Renal pelvis (tissue), 4 donors: ENCODE data around the gene RPH3AL. TPM values are rescaled to one million over a fixed set of nuclear protein-coding genes. Genes with fewer than 3 reads are reported as not detected.

Experiments
- DNase-seq: peaks from one replicate; pipeline ENCODE4 v3.0.0-alpha.2; 2013
- polyA plus RNA-seq, 3 donors: library from polyadenylated mRNA; unstranded; fragments of 120-200 nt; gene quantifications; one replicate each; pipeline ENCODE4 v1.2.1, GENCODE V29; 2013; ENCODE audit not compliant: insufficient read length in 3 of 3

Gene RPH3AL
- polyA plus RNA-seq, 3 donors: 15.7 to 29.5 (median 23.1) TPM

DNA sequence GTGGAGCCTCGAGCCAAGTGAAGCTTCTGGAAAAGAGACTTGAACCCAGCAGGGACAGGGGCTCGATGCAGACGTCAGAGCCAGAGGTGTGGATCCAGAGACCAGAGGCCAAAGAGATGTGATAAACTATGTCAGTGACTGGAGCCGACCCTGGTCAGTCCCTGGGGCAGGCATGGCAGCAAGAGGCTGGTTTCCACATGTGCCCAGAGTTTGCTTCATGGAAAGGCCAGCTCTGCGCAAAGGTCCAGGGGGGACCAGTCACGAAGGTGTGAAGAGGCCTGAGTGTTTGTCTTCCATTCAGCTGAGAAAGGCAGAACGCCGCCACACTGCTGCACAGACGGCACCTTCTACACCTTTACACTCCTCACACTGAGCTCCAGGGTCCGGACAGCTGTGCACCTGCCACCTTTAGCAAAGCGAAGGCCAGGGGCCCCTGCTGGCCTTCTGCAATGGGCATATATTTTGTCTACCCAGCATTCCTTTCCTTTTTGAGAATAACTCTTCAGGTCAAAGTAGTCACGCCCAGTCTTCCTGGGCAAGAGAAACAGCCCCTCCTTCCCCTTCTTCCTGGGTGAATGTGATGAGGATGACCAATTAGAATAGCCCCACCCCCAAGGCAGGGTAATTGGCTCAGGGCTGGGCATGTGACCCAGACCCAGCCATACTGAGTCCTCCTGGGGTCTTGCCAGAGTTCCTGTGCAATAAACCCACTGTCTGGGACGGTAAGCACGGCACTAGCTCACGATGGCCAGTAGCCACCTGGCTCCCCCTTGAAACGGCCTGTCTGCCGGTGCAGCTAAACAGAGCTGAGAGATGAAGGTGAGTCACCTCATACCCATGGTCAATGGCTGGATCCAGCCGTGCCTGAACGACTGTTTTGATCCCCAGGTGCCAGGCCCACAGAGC lies 2.3 kb upstream of the RPH3AL start:
- DNase-seq: no peak

DNA sequence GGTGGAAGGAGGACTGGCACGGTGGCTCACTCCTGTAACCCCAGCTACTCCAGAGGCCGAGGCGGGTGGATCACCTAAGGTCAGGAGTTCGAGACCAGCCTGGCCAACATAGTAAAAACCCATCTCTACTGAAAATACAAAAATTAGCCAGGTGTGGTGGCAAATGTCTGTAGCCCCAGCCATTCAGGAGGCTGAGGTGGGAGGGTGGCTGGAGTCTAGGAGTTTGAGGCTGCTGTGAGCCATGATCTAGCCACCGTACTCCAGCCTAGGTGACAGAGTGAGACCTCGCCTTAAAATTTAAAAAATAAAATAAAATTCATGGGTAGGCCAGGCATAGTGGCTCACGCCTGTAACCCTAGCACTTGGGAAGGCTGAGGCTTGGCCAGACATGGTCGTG lies 1.2 kb upstream of the RPH3AL start:
- DNase-seq: no peak

DNA sequence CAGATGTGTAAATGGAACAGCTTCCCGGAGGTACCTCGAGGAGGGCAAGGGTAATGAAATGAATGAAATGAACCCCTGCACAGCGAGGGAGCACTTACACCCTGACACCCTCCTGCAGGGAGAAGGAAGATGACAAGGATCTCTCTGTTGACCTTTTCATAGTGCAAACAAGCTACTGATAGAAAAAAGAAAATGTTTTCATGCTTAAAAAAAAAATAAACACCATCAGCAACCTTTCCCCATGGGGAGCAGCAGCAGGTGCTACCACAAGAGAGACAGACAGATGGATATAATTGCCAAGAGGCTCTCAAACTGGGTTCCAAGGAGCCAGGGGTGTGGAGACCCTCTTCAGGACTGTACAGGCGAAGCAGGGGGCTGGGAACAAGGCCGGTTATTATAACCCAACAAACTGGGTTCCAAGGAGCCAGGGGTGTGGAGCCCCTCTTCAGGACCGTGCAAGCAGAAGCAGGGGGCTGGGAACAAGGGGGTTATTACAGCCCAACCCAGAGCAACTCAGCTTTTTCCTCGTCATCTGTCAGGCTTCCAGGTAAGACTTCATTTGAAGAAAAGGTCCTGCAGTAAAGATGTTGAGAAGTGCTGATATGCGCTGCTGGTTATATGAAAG lies 718 bp upstream of the RPH3AL start:
- no peak for DNase-seq

DNA sequence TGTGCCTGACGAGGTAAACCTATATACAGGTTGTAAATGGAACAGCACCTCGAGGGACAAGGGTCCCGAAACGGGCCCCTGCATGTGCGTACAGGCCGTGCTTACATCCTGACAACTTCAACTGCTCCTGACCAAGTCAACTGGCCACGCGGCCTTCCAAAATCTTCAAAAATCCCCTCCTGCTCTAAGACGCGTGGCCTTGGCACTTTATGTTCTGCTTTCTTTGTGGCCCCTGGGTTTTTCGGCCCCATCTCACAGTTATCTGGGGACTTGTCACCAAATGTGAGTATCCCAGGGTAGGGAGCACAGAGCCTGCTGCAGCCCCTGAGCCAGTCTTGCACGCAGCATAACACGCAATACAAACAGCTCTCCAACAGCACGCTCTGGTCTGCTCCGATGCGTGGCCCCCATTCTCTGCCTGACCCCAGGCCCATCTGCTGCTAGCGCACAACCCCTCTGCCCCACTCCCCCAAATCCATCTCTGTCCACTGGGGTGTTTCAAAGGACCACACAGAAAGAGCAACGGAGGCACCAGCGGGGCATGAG lies 659 bp downstream of the RPH3AL start:
- DNase-seq: no peak

DNA sequence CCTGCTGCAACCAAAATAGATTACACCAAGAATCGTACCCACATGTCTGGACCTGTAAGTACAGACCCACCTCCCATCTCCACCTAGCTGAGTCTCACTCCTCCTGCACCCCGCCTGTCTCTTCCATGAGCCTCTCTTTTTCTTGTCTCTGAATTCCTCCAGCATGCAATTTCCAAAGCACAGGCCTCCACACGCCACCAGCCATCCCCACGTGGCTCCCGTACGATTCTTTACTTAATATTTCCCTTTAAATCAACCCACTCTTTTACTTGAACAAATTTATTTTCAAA lies 1.2 kb downstream of the RPH3AL start:
- no peak for DNase-seq

DNA sequence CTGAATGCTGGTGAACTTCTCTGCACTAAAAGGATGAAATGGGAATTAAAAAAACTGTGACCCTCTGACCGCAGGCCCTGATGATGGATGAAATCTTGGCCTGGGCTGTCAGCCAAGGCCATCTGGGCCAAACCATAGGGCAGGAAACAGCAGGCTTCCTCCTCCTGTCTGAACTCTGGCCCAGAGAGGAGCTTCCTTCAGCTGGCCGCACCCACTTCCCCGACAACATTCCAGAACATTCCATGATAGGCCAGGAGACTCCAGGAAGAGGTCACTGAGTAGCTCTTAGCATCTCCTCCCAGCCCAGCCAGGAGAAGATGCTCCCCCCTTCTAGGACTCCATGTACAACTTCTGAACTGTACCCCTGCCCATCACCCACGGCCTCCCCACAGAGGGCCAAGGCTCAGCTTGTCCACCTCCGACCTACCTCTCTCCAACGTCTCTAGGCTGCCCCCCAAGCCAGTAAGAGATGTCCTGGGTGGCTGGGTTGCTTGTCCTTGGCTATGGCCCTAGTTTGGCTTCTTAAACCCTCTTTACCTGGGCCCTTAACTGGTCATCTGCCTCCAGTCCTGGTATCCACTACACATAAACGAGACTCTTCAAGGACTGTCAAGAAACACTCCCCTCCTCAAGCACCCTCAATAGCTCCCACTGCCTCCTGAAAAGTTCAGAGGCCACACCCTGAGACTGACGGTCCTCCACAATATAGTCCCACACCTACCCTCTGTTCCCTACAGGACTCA lies 1.7 kb downstream of the RPH3AL start:
- DNase-seq: no peak

DNA sequence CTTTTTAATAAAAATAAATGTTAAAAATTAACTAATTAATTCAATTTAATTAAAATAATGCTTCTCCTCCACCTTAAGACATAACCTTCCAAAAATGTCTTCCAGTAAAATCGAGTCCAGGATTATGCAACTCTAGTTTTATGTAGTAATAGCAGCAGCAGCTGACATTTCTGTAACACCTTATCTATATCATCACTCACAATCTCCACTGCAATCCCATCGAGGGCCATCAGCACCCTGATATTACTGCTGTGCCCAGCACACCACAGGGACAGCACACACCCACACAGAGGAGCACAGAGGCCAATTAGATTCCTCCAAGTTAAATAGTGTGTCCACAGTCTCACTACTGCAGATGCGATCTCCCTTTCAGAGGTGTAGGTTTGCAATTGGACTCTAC lies 2.9 kb downstream of the RPH3AL start:
- DNase-seq: no peak

DNA sequence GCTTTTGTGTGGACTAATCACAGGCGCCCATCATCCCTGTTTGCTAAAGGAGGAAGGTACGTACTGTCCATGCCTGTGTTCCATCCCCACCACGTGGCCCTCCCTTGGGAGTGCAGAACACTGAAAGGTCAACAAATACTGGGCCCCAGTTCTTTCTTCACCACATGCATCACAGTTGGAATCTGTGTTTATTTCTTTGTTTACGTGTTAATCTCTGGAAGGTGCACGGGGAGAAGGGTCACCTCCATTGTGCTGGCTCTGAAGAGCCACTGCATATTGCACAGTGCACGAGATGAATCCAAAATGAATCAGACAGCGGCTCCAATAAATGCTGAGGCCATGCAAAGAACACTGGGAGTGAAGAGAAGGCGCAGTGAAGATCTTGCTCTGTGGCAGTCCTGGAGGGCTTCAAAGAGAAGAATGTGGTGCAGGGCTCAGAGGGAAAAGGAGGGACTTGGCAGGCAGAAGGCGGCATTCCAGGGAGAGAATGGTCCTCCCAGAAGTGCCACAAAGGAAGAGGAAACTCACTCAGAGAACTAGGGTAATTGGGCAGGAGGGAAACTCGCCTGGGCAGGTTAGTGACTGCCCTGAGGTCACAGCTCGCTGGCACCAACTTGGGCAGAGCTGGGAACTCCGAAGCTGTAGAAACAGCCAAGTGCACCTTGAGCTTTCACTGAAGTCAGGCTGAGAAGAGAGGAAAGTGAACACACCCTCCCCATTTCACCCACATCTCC lies 3.7 kb downstream of the RPH3AL start:
- DNase-seq: no peak

DNA sequence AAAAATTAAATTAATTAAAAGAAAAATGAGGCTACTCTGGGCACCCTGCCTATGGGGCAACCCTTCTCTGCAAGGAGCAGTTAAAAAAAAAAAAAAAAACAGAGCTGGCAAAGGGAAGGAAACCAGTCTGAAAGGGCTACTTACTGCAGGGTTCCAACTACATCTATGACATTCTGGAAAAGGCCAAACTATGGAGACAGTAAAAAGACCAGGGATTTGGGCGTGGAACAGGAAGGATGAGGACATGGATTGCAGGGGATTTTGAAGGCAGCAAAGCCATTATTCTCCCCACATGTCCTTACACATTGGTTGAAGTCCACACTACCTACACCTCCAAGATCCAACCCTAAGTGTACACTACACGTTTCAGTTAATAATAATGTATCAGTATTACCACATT lies 4.6 kb downstream of the RPH3AL start:
- no peak for DNase-seq

DNA sequence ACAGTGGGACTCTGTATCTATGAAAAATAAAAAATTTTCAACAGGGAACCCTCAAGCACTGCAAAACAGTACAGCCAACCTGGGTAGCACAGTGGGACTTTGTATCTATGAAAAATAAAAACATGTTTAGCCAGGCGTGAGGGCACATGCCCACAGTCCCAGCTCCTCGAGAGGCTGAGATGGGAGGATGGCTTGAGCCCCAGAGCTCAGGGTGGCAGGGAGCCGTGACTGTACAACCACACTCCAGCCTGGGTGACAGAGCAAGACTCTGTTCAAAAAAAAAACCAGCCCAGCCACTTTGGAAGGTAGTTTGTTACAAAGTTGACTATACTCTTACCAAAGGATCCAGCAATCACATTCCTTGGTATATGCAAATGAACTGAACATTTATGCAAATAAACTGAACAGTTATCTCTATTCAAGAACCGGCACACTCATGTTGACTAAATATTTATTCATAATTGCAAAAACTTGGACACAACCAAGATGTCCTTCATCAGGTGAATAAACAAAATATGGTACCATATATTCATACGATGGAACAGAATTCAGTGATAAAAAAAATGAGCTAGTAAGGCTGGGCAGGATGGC lies 5.2 kb downstream of the RPH3AL start:
- DNase-seq: no peak

DNA sequence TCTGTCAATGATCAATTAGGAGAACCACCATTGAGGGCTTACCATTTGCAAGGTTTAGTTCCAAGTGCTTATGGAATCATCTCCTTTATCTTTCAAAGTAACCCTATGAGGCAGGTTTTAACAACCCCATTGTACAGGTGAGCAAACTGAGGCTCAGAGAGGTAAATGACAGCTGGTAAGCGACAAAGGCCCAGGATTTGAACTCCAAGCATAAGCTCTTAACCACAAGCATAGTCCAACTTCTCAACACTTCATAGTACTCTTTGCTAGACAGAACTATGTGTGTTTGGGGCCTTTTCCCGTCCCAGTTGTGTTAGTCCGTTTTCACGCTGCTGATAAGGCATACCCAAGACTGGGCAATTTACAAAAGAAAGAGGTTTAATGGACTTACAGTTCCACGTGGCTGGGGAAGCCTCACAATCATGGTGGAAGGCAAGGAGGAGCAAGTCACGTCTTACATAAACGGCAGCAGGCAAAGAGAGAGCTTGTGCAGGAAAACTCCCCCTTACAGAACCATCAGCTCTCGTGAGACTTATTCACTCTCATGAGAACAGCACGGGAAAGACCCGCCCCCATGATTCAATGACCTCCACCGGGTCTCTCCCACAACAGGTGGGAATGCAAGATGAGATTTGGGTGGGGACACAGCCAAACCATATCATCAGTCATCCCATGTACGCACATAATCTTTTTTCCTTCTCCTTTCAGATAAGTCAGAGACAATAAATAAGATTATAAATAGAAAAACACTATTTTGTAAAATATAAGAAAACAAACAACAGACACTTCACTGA lies 6.4 kb downstream of the RPH3AL start:
- DNase-seq: no peak

DNA sequence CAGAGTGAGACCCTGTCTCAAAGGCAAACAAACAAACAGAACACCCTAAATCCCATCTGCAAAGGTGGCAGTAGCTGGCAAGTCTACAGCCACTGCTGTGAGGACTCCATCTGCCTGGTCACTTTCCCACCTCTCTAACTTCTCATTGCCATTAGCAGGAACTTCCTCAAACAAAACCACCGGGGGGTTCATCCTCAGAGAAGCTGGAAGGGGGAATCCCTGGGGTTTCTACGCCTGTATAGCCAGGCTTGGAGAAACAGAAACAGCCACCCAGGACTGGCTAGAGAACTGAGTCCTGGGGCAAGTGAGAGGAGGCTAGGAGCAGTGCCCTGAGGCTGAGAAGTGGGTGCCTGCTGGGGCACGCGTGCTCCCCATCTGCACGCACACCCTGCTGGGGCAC lies 7.3 kb downstream of the RPH3AL start:
- DNase-seq: no peak

DNA sequence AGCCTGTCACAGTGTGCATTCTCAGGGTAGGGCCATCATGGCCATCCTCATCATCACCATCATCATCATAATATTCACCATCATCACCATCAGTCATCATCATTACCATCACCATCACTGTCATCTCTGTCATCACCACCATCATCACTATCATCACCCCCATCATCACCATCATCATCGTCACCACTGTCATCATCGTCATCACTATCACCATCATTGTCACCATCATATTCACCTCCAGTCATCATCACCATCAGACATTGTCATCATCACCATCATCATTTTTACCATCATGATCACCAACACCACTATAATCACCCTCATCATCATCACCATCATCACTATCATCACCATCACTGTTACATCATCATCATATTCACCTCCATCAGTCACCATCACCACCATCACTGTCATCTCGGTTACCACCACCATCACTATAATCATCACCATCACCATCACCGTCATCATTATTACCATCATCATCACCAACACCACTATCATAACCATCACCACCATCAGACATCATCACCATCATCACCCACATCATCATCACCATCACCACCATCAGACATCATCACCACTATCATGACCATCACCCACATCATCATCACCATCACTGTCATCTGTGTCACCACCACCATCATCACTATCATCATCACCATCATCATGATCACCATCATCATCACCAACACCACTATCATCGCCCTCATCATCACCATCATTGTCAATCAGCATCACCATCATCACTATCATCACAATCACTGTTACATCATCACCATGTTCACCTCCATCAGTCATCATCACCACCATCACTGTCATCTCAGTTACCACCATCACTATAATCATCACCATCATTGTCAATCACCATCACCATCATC lies 8.5 kb downstream of the RPH3AL start:
- DNase-seq: no peak

DNA sequence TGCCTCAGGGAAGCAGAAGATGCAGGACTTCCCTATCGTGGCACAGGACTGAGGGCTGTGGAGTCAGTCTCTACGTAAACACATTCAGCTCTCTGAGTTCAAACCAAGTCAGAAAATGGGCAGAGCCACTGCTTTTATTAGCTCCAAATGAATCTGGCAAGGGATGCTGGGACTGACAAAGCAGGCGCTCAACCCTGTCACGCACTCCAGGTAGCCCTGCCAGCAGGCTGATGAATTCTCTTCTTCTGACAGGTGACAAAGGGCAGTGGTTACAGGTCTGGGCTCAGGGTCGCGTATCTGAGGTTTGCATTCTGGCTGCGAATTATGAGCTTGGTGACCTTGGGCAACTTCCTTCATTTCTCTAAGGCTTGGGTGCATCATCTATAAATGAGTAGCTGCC lies 9.4 kb downstream of the RPH3AL start:
- no peak for DNase-seq

DNA sequence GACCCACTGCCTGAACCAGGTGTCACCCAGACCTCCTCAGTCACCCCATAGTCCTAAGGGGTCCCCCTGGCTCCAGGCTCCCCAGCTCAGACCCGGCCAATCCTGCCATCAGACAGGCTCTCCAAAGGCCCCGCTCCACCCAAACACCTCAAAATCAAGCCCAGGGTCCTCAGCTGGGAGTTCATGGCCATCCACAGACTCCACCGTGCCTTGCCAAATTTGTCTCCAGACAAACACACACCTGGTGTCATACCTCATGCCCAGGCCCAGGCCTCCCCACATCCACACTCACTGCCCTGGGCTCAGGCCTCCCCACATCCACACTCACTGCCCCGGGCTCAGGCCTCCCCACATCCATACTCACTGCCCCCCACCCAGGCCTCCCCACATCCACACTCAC lies 12.5 kb downstream of the RPH3AL start:
- no peak for DNase-seq

DNA sequence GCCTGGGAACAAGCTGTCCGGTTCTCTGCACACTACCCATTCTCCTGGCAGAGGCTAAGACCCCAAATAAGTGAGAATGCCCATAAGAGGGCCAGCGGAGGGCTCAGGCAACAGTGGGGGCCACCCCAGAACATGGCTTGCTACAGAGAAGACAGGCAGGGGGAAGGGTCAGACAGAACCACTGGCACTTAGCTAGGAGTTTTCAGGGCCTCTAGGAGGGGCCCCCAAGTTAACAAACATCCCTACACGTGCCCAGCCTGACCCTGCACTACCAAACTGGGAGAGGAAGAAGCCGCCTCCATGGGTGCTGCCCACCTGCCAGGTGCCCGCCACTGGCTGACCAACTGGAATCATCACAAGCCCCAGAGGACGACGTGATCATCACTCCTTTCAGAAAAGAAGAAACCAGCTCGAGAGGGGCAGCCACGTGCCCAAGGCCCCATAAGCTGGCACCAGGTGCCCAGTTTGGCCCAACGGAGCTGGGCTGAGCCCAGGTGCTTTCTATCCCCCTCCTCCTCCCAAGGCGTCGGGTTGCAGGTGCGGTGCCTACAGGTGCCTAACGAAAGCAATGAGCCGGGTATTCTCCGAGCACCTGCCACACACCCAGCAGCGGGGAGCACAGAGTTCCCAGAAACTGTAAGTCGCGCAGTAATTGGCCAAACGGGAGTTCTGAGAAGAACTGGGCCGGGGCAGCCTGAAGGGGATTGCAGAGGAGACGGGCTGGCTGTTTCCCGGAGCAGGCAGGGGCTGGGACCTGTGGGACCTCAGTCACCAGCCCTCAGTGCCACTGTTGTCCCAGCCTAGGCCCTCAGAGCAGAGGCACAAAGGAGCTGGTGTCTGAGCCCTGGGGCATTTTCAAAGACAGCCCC lies 13.2 kb downstream of the RPH3AL start:
- no peak for DNase-seq

DNA sequence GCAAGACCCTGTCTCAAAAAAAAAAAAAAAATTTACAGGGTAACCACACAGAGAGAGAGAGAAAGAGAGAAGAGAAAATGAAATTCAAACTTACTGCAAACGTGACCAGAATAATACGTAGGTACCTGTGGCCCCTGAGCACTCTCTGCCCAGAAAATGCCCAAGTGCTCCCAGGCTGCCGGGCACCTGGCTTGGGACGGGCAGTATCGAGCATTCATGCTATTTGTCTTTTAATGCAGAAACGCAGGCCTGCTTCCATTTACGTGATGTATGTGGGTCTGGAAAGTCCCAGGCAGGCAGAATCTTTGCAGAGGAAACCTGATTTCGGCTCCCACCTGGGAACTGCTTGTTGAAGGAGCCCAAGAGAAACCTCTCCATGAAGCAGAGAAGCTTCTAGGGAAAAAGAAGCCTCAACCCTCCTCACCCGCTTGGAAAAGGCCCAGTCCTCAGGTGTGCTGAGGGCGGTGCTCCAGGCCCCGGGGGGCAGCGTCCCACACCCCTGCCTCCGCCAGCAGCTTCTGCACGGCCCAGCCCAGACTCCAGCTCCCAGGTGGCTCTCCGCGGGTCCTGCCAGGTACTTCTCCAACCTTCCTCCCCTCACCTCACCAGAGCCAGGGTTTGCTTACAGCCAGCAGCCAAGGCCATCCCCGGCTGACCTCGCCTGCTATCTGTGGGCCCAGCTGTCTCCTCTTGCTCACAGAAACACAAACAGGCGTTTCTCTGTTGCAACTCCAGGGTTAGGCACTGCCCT lies 14.0 kb downstream of the RPH3AL start:
- no peak for DNase-seq

DNA sequence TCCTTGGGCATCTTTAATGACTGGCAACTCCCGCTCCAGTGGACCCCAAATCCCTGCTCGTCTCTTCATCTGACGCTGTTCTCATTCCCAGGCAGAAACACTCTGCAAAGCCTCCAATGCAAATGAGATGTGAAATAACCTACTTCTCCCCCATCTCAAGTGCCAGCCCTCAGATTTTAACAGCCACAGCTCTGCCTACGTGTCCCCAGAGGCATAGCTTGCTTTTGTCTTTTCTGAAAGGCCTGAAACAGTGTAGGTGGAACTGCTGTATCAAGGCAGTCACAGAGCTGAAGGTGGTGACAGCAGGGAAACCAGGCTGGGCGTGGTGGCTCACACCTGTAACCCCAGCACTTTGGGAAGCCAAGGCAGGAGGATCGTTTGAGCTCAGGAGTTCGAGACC lies 14.7 kb downstream of the RPH3AL start:
- DNase-seq: no peak
